K562 (cell line): ENCODE measurements around the gene ANKS1B. TPM values are rescaled to one million over a fixed set of nuclear protein-coding genes. Genes with fewer than 3 reads are reported as not detected.

ENCODE experiments used
- ATAC-seq: fragments of 200-7000 bp; cut with Tn5 transposase; 3 replicates; pipeline ENCODE4 v1.9.1; 2020; ENCODE audit warnings: moderate library complexity
- BruUV-seq: library from RNA; stranded (reverse); fragments of 400-500 nt; replicated peaks from 2 replicates; lab custom pipeline; 2021; lab: Mats Ljungman, UMichigan
- CTCF ChIA-PET: fragments of 300-600 bp; formaldehyde crosslinking; extraction: SDS; loops from one replicate; lab custom pipeline; 2021; ENCODE audit warnings: low intra/inter-chr PET ratio; lab: Yijun Ruan, JAX
- POLR2A ChIA-PET: fragments of 300-600, 350-650 bp; sonication (Branson Sonifier 250); formaldehyde crosslinking; extraction: SDS; loops from one replicate; lab custom pipeline; 2021; ENCODE audit warnings: antibody characterized with exemption, inconsistent platforms; lab: Yijun Ruan, JAX
- DNase-seq, 4 experiments: peaks; one replicate each; pipeline versions ENCODE4 v3.0.0 to v3.0.0-alpha.2; 2011 to 2018; ENCODE audit warnings: low spot score in 3 of 4, mixed read lengths in 3 of 4; ENCODE audit errors: extremely low read depth in 1 of 4
- FAIRE-seq: peaks from 2 replicates; lab custom pipeline; 2011; peaks lifted over from hg19 to GRCh38; lab: Jason Lieb, UNC
- H2AFZ ChIP-seq: 2 replicates; pipeline ENCODE4 v1.6.0; 2011; ENCODE audit warnings: low read depth, low read length, control low read depth, inconsistent platforms
- H3K27ac ChIP-seq: fragments of 200-600 bp; 3 replicates; pipeline ENCODE4 v1.8.0; 2011; ENCODE audit warnings: low read depth, mild to moderate bottlenecking, control low read depth, inconsistent platforms, low read length, moderate library complexity, mixed read lengths; ENCODE audit errors: extremely low read depth
- H3K27me3 ChIP-seq, 2 experiments: fragments of 300-600 bp in 1 of 2; 2 replicates in 1 of 2; 3 replicates in 1 of 2; pipeline versions ENCODE4 v1.6.0 to v1.8.0; 2011; ENCODE audit warnings: inconsistent platforms in 2 of 2, low read length in 2 of 2, mild to moderate bottlenecking in 1 of 2, mixed read lengths in 1 of 2, moderate library complexity in 1 of 2; ENCODE audit not compliant: control insufficient read depth in 2 of 2, insufficient read depth in 2 of 2
- H3K36me3 ChIP-seq: fragments of 300-600 bp; 3 replicates; pipeline ENCODE4 v1.8.0; 2011; ENCODE audit warnings: mild to moderate bottlenecking, low read length, inconsistent platforms; ENCODE audit not compliant: control insufficient read depth, insufficient read depth
- H3K4me1 ChIP-seq, 2 experiments: fragments of 200-600 bp in 1 of 2; replicated peaks in 1 of 2; 2 replicates in 1 of 2; 3 replicates in 1 of 2; pipeline versions ENCODE4 v1.5.1 to v1.8.0; 2011; ENCODE audit warnings: inconsistent platforms in 2 of 2, low read length in 2 of 2, mild to moderate bottlenecking in 1 of 2, mixed read lengths in 1 of 2, moderate library complexity in 1 of 2; ENCODE audit not compliant: control insufficient read depth in 2 of 2, insufficient read depth in 2 of 2
- H3K4me2 ChIP-seq: 2 replicates; pipeline ENCODE4 v1.6.1; 2011; ENCODE audit warnings: low read length, control low read depth, inconsistent platforms, mixed read lengths; ENCODE audit not compliant: insufficient read depth
- H3K4me3 ChIP-seq: fragments of 200-600 bp; sonication (generic), shearing (Covaris generic); 2 replicates; pipeline ENCODE4 v1.5.1; 2016; ENCODE audit warnings: control low read depth, inconsistent platforms
- H3K79me2 ChIP-seq: fragments of 200-600 bp; 3 replicates; pipeline ENCODE4 v1.8.0; 2011; ENCODE audit warnings: low read length, inconsistent platforms; ENCODE audit not compliant: control insufficient read depth, insufficient read depth
- H3K9ac ChIP-seq, 2 experiments: 2 replicates each; pipeline versions ENCODE4 v1.6.0 to v1.6.1; 2011; ENCODE audit warnings: low read depth in 2 of 2, low read length in 2 of 2, control low read depth in 1 of 2, inconsistent platforms in 1 of 2, mild to moderate bottlenecking in 1 of 2, mixed read lengths in 1 of 2; ENCODE audit not compliant: insufficient read depth in 1 of 2
- H3K9me1 ChIP-seq: one replicate; pipeline ENCODE4 v1.6.0; 2011; ENCODE audit warnings: inconsistent platforms, mild to moderate bottlenecking, low read length, moderate library complexity; ENCODE audit not compliant: control insufficient read depth, insufficient read depth
- H3K9me3 ChIP-seq: replicated peaks from 2 replicates; pipeline ENCODE4 v1.5.1; 2011; ENCODE audit warnings: low read depth, low read length, inconsistent platforms; ENCODE audit not compliant: control insufficient read depth, insufficient read depth
- H4K20me1 ChIP-seq: replicated peaks from 2 replicates; pipeline ENCODE4 v1.6.1; 2011; ENCODE audit warnings: low read length, inconsistent platforms, mixed read lengths; ENCODE audit not compliant: control insufficient read depth, insufficient read depth
- BMI1 ChIP-seq: fragments of 150-350 bp; IDR thresholded peaks from 2 replicates; pipeline ENCODE4 v1.6.1; 2014; ENCODE audit warnings: low read length
- CHD1 ChIP-seq: fragments of 200-600 bp; sonication (generic); IDR thresholded peaks from one replicate; pipeline ENCODE4 v1.6.1; 2012; ENCODE audit warnings: mild to moderate bottlenecking, moderate library complexity, low read length, inconsistent platforms
- MAZ ChIP-seq, 2 experiments: fragments of 450-650 bp in 1 of 2; sonication (generic) in 1 of 2; formaldehyde crosslinking; IDR thresholded peaks in 1 of 2; conservative IDR thresholded peaks in 1 of 2; 2 replicates each; pipeline versions ENCODE4 v1.4.0 to v1.5.0; 2020; ENCODE audit warnings: mild to moderate bottlenecking in 1 of 2, missing genetic modification reagents in 1 of 2
- NCOR1 ChIP-seq: fragments of 450-650 bp; IDR thresholded peaks from 2 replicates; pipeline ENCODE4 v1.6.1; 2016; ENCODE audit warnings: mild to moderate bottlenecking, moderate library complexity
- NUFIP1 ChIP-seq: fragments of 450-650 bp; IDR thresholded peaks from 2 replicates; pipeline ENCODE4 v1.6.1; 2018; ENCODE audit not compliant: partially characterized antibody
- POLR2G ChIP-seq: fragments of 200-400 bp; formaldehyde crosslinking; IDR thresholded peaks from 2 replicates; pipeline ENCODE4 v1.6.1; 2017; ENCODE audit warnings: low read depth, mild to moderate bottlenecking, antibody characterized with exemption, low read length, moderate library complexity
- RAD51 ChIP-seq: fragments of 450-650 bp; IDR thresholded peaks from 2 replicates; pipeline ENCODE4 v1.7.1; 2016; ENCODE audit warnings: low read depth, mild to moderate bottlenecking, borderline replicate concordance
- SMAD2 ChIP-seq: fragments of 150-350 bp; IDR thresholded peaks from 2 replicates; pipeline ENCODE4 v1.6.1; 2014; ENCODE audit warnings: low read depth, mild to moderate bottlenecking, low read length
- SMC3 ChIP-seq: conservative IDR thresholded peaks from 2 replicates; pipeline ENCODE4 v1.6.1; 2011; ENCODE audit warnings: low read depth, low read length, improper control_type of control experiment; ENCODE audit not compliant: insufficient read depth
- SP1 ChIP-seq: sonication (generic); formaldehyde crosslinking; IDR thresholded peaks from 2 replicates; pipeline ENCODE4 v1.8.1; 2022; ENCODE audit warnings: mild to moderate bottlenecking, missing genetic modification reagents
- SRF ChIP-seq, 2 experiments: fragments of 250-450, 450-650 bp in 1 of 2; sonication (Bioruptor Pico) in 1 of 2; sonication (generic) in 1 of 2; formaldehyde crosslinking; IDR thresholded peaks; 2 replicates each; pipeline versions ENCODE4 v1.5.0 to v1.5.1; 2020 to 2022; ENCODE audit warnings: mild to moderate bottlenecking in 1 of 2, missing genetic modification reagents in 1 of 2
- YY1 ChIP-seq, 3 experiments: IDR thresholded peaks; 2 replicates each; pipeline ENCODE4 v1.6.1; 2011; ENCODE audit warnings: low read length in 2 of 3, mild to moderate bottlenecking in 2 of 3, moderate library complexity in 2 of 3, borderline replicate concordance in 1 of 3, control low read depth in 1 of 3, low read depth in 1 of 3; ENCODE audit not compliant: insufficient read depth in 3 of 3, insufficient replicate concordance in 2 of 3, control insufficient read depth in 1 of 3, insufficient read length in 1 of 3; ENCODE audit errors: extremely low read depth in 1 of 3
- ZNF232 ChIP-seq: sonication (generic); formaldehyde crosslinking; IDR thresholded peaks from 2 replicates; pipeline ENCODE4 v1.8.0; 2022; ENCODE audit warnings: mild to moderate bottlenecking, missing genetic modification reagents
- ZNF354B ChIP-seq: fragments of 250-450 bp; sonication (Bioruptor Pico); IDR thresholded peaks from 2 replicates; pipeline ENCODE4 v1.4.0; 2020
- ZNF75A ChIP-seq: fragments of 450-650 bp; formaldehyde crosslinking; IDR thresholded peaks from 2 replicates; pipeline ENCODE4 v1.4.0; 2020; ENCODE audit warnings: mild to moderate bottlenecking
- WGBS: fragments of 100-300 bp; shearing (Covaris generic); methylation state at CpG from one replicate; pipeline ENCODE4 v1.1.6; 2016; ENCODE audit warnings: low coverage, mixed read lengths; ENCODE audit not compliant: insufficient coverage; ENCODE audit errors: missing lambda C conversion rate; 5-methylcytosine and 5-hydroxymethylcytosine counted together
- in situ Hi-C: fragments of 300-500 bp; cut with MboI; formaldehyde crosslinking; loops from 4 replicates; pipeline ENCODE4 v1.15.0; 2018; ENCODE audit warnings: inconsistent platforms, mixed read lengths
- intact Hi-C: fragments of 100-400 bp; cut with micrococcal nuclease; formaldehyde crosslinking; loops from 2 replicates; pipeline ENCODE4 v1.14.2; 2022
- polyA plus RNA-seq, 8 experiments: library from polyadenylated mRNA; depleted of rRNA in 4 of 8; stranded (reverse) in 5 of 8; unstranded in 3 of 8; fragments of >200 nt; fragmentation: Nextera tagmentation in 2 of 8; fragmentation: Illumina TruSeq in 1 of 8; extraction: Ambion mirVana in 2 of 8; extraction: Trizol in 1 of 8; gene quantifications; 2 replicates each; pipeline versions ENCODE4 v1.2.1 to v1.2.3, GENCODE V29; 2011 to 2014; ENCODE audit warnings: inconsistent platforms in 1 of 8, missing spikeins in 1 of 8
- total RNA-seq, 7 experiments: library from RNA; depleted of rRNA in 6 of 7; stranded (reverse); fragments of >200 nt in 6 of 7; fragmentation: Illumina TruSeq in 2 of 7; extraction: Trizol in 2 of 7; gene quantifications; 2 replicates each; pipeline versions ENCODE4 v1.2.1 to v1.2.3, GENCODE V29; 2011 to 2021; ENCODE audit warnings: low replicate concordance in 1 of 7
- TF ChIP-seq, protein P1 (sequence below): fragments of 450-650 bp; formaldehyde crosslinking; IDR thresholded peaks from 2 replicates; pipeline ENCODE4 v1.4.0; 2022; ENCODE audit warnings: missing genetic modification characterization
- TF ChIP-seq, protein P2 (sequence below): fragments of 450-650 bp; IDR thresholded peaks from 2 replicates; pipeline ENCODE4 v1.6.1; 2016; ENCODE audit warnings: low read depth, mild to moderate bottlenecking, moderate library complexity
- TF ChIP-seq, protein P3 (sequence below): IDR thresholded peaks from 2 replicates; pipeline ENCODE4 v1.6.1; 2012; ENCODE audit warnings: low read depth, low read length, improper control_type of control experiment, borderline replicate concordance
- TF ChIP-seq, protein P4 (sequence below): sonication (generic); formaldehyde crosslinking; IDR thresholded peaks from 2 replicates; pipeline ENCODE4 v1.8.0; 2022; ENCODE audit warnings: missing genetic modification reagents, mild to moderate bottlenecking, borderline replicate concordance

Gene ANKS1B
- total and polyA plus RNA-seq, 9 of the 15 experiments (the other 6 are each of a cell fraction or from before 2014, with no cell fraction given), result 0.04 to 0.47 (median 0.28) TPM; not detected in 4

DNA sequence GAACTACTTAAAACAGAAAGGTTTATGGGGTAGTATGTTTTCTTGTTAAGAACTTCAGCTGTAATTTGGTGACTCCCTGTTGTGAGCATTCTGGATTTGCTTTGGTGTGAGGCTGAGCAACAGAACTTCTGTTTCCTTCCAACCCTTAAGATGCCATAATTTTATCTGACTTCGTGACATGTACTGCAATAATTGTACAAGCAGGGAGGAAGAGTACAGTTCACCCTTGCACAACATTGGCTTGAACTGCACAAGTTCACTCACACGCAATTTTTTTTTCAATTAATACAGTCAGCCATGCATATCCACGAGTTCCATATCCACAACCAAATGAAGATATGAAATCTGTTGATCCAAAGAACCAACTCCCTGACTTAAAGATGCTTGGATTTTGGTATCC, 42.9 kb upstream of the ANKS1B start:
- CTCF ChIA-PET, result no interaction called here
- H3K27ac ChIP-seq, result no peak overlapping the region
- H3K9me3 ChIP-seq, result no peaks in the 10 kb centered on the region
- no TSS peak for BruUV-seq
- no peak overlapping the region for H3K4me2 ChIP-seq
- 2% methylated on average over 3 of the region's 3 CpGs for WGBS
- H3K4me1 ChIP-seq, result no peaks in the 10 kb centered on the region
- no peaks in the 10 kb centered on the region for H3K9me1 ChIP-seq
- in situ Hi-C loops (no loop called here), intact Hi-C loops (no loop called here)
- H4K20me1 ChIP-seq, result no peaks in the 10 kb centered on the region
- H3K27me3 ChIP-seq, result no peaks in the 10 kb centered on the region
- no peak overlapping the region for H2AFZ ChIP-seq
- FAIRE-seq (no peak), ATAC-seq (no peak), DNase-seq (no peak)
- H3K79me2 ChIP-seq, result no peaks in the 10 kb centered on the region
- POLR2A ChIA-PET, result no interaction called here
- H3K9ac ChIP-seq, result no peak overlapping the region
- no peak overlapping the region for H3K4me3 ChIP-seq
- no peaks in the 10 kb centered on the region for H3K36me3 ChIP-seq
- TF ChIP-seq SRF (CRISPR knock-in tag; IDR thresholded peaks at IDR 0.05) (no peak), SMC3 (no peak), RAD51 (no peak), ZNF354B (no peak), ZNF232 (CRISPR knock-in tag) (no peak), YY1 (IDR thresholded peaks at IDR 0.05; ENCODE audit: borderline replicate concordance in 1 of 3, control insufficient read depth in 1 of 3, extremely low read depth in 1 of 3, insufficient read depth in 3 of 3, insufficient read length in 1 of 3, insufficient replicate concordance in 2 of 3, low read depth in 1 of 3, low read length in 2 of 3) (no peak), NCOR1 (no peak), BMI1 (no peak), MAZ (CRISPR knock-in tag; conservative IDR thresholded peaks at IDR 0.05 in 1 of 2, IDR thresholded peaks at IDR 0.05 in 1 of 2) (no peak), POLR2G (no peak), SMAD2 (no peak), SP1 (CRISPR knock-in tag) (no peak), CHD1 (no peak), NUFIP1 (no peak), ZNF75A (CRISPR knock-in tag) (no peak)
- TF ChIP-seq, protein P1, sequence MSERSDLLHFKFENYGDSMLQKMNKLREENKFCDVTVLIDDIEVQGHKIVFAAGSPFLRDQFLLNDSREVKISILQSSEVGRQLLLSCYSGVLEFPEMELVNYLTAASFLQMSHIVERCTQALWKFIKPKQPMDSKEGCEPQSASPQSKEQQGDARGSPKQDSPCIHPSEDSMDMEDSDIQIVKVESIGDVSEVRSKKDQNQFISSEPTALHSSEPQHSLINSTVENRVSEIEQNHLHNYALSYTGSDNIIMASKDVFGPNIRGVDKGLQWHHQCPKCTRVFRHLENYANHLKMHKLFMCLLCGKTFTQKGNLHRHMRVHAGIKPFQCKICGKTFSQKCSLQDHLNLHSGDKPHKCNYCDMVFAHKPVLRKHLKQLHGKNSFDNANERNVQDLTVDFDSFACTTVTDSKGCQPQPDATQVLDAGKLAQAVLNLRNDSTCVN (CRISPR knock-in tag), result no peak
- TF ChIP-seq, protein P2, sequence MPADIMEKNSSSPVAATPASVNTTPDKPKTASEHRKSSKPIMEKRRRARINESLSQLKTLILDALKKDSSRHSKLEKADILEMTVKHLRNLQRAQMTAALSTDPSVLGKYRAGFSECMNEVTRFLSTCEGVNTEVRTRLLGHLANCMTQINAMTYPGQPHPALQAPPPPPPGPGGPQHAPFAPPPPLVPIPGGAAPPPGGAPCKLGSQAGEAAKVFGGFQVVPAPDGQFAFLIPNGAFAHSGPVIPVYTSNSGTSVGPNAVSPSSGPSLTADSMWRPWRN, result no peak
- TF ChIP-seq, protein P3, sequence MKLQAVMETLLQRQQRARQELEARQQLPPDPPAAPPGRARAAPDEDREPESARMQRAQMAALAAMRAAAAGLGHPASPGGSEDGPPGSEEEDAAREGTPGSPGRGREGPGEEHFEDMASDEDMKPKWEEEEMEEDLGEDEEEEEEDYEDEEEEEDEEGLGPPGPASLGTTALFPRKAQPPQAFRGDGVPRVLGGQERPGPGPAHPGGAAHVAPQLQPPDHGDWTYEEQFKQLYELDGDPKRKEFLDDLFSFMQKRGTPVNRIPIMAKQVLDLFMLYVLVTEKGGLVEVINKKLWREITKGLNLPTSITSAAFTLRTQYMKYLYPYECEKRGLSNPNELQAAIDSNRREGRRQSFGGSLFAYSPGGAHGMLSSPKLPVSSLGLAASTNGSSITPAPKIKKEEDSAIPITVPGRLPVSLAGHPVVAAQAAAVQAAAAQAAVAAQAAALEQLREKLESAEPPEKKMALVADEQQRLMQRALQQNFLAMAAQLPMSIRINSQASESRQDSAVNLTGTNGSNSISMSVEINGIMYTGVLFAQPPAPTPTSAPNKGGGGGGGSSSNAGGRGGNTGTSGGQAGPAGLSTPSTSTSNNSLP, result no peak
- TF ChIP-seq, protein P4, sequence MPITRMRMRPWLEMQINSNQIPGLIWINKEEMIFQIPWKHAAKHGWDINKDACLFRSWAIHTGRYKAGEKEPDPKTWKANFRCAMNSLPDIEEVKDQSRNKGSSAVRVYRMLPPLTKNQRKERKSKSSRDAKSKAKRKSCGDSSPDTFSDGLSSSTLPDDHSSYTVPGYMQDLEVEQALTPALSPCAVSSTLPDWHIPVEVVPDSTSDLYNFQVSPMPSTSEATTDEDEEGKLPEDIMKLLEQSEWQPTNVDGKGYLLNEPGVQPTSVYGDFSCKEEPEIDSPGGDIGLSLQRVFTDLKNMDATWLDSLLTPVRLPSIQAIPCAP (CRISPR knock-in tag), result no peak
